ENCODE data around the gene ZNF772.

The ZNF772 gene

DNA sequence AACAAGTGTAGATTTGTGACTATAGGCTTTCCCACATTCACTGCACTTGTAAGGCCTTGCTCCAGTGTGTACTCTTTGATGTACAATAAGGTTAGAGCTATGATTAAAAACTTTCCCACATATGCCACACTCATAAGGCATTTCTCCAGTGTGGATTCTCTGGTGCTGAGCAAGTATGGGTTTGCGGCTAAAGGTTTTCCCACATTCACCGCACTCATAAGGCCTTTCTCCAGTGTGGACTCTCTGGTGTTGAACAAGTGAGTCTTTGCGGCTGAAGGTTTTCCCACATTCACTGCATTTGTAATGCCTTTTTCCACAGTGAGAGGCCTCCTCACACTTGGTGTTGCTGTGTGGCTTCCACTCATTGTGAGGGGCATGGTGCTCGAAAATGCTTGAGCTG is 3.7 kb downstream of the ZNF772 start:
- TF ChIP-seq, protein P1, sequence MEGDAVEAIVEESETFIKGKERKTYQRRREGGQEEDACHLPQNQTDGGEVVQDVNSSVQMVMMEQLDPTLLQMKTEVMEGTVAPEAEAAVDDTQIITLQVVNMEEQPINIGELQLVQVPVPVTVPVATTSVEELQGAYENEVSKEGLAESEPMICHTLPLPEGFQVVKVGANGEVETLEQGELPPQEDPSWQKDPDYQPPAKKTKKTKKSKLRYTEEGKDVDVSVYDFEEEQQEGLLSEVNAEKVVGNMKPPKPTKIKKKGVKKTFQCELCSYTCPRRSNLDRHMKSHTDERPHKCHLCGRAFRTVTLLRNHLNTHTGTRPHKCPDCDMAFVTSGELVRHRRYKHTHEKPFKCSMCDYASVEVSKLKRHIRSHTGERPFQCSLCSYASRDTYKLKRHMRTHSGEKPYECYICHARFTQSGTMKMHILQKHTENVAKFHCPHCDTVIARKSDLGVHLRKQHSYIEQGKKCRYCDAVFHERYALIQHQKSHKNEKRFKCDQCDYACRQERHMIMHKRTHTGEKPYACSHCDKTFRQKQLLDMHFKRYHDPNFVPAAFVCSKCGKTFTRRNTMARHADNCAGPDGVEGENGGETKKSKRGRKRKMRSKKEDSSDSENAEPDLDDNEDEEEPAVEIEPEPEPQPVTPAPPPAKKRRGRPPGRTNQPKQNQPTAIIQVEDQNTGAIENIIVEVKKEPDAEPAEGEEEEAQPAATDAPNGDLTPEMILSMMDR (IDR thresholded peaks at IDR 0.05; ENCODE audit: low read depth, low read length) = no peak
- H3K4me3 ChIP-seq (ENCODE audit: low read depth, low read length) = no peak overlapping the region

DNA sequence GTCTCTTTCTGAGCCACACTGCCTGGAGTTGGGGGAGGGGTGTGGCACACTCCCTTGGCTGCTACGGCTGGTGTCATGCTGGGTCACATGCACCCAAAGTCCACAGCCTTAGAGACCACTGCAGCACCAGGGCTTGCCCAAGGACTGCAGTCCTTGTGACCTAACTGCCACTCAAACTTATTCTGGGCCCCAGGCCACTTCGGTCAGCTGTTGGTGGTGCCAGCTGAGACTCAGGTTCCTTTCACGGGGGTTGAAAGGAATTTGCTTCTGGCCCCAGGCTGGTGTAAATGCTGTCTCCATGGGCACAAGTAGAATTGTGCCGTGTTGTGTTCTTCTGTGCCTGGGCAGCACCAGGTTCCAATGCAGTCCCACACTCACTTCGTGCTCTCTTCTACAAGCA is 10.9 kb downstream of the ZNF772 start:
- H3K4me3 ChIP-seq (ENCODE audit: low read depth, low read length) = no peak overlapping the region
- TF ChIP-seq, protein P1 (IDR thresholded peaks at IDR 0.05; ENCODE audit: low read depth, low read length) = no peak

DNA sequence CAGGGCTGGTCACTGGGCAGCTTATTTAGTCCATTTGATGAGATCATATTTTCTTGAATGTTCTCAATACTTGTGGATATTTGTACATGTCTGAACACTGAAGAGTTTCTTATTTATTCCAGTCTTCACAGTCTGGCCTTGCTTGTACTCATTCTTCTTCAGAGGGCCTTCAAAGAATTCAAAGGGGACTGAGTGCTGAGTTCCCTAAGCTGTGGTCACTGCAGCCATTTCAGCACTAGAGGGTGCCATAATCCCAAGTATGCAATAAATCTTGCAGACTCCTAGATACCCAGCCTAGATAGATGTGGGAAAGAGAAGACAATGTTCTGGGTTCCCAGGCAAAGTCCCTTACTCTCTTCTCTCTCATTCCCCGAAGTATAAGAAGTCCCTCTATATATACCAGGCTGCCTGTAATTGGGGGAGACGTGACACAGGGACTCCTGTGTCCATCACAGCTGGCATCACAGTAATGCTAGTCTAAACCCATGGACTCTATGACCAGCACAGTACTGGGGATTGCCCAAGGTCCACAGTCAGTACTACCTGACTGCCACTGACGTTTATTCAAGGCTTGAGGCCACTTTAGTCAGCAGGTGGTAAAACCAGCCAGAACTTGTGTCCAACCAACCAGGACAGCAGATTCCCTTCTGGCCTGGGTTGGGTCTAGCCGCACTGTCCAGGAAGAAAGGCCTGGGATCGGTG is 11.5 kb downstream of the ZNF772 start:
- H3K4me3 ChIP-seq (ENCODE audit: low read depth, low read length) = no peak overlapping the region
- TF ChIP-seq, protein P1 (IDR thresholded peaks at IDR 0.05; ENCODE audit: low read depth, low read length) = peak; percentile 70

DNA sequence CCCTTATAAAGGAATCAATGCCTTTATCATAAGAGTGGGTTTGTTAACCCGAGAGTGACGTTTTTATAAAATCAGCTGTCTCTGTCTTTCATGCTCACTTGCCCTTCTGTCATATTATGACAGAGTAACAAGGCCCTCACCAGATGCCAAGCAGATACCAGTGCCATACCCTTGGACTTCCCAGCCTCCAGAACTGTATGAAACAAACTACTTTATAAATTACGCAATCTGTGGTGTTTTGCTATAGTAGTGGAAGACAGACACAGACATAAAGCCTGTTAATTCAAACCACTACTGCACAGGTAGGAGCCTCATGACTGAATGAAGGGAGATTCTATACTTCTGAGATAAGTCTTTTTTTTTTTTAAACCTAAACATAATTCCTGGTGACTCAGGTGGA is 25.1 kb downstream of the ZNF772 start:
- TF ChIP-seq, protein P1 (IDR thresholded peaks at IDR 0.05; ENCODE audit: low read depth, low read length) = no peak
- no peak overlapping the region for H3K4me3 ChIP-seq (ENCODE audit: low read depth, low read length)

- H3K4me3 ChIP-seq (ENCODE audit: low read depth, low read length) = no peak overlapping the region
- TF ChIP-seq, protein P1 (IDR thresholded peaks at IDR 0.05; ENCODE audit: low read depth, low read length) = no peak
Measured at GRCh38 chr19:57443121-57443696, 34.2 kb downstream of the ZNF772 start.

- TF ChIP-seq, protein P1 (IDR thresholded peaks at IDR 0.05; ENCODE audit: low read depth, low read length) = no peak
- H3K4me3 ChIP-seq (ENCODE audit: low read depth, low read length) = no peak overlapping the region
Measured at GRCh38 chr19:57441979-57442752, 35.2 kb downstream of the ZNF772 start.

- no peak overlapping the region for H3K4me3 ChIP-seq (ENCODE audit: low read depth, low read length)
- TF ChIP-seq, protein P1 (IDR thresholded peaks at IDR 0.05; ENCODE audit: low read depth, low read length) = no peak
Measured at GRCh38 chr19:57438925-57439324, 38.4 kb downstream of the ZNF772 start.
